ENCODE data around the gene POLR3F.
"Not testable (repeated sequence)": the region's sequence is repeated elsewhere in the genome, so short reads cannot be mapped to it uniquely, and the experiment has no call there.

Gene POLR3F, protein sequence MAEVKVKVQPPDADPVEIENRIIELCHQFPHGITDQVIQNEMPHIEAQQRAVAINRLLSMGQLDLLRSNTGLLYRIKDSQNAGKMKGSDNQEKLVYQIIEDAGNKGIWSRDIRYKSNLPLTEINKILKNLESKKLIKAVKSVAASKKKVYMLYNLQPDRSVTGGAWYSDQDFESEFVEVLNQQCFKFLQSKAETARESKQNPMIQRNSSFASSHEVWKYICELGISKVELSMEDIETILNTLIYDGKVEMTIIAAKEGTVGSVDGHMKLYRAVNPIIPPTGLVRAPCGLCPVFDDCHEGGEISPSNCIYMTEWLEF

DNA sequence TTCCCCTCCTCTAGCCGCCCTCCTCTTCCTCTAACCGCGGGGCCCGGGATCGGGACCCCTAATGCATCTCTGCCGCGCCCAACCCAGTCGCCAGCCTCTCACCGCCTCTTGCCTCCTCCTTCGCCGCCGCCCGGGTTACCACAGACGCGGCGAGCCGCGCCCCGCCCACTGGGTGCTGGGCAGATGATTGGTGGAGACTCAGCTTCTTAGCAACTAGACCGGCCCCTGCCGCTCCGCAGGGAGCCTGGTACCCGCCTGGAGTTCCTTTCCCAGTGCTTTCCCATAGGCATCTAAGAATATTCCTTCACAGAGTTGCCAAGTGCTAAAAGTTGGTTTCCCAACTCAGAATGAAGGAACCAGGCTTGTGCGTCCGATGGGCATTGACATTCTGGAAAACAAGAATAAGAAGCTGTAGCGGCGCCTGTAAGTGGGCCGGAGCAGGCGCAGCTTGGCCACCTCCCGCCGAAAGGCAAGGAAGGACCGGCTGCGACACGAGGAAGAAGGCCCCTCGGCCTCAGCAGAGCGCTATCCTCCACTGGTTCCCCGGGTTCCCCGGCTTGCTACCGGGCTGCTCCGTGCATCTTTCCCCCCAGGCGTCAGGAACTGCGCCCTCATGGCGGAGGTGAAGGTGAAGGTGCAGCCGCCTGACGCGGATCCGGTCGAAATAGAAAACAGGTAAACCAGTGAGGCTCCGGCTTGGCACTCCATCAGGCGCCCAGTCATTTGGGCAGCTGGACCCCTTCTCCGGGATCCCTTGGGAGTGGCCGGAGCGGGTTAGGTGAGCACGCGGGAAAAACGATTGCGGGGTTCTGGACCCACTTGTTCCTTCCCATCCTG is at the start of gene POLR3F, which contains the start of gene DZANK1:
Gene POLR3F (plus strand): TSS at position 497 of the 837 bp plus-strand sequence. CDS start 117 bp downstream, at position 614.
Gene DZANK1 (minus strand): TSS at position 137 of the 837 bp plus-strand sequence. CDS start 1,672 bp downstream, outside the sequence.
- peak; percentile 74 to 90 (median 82) for DNase-seq

DNA sequence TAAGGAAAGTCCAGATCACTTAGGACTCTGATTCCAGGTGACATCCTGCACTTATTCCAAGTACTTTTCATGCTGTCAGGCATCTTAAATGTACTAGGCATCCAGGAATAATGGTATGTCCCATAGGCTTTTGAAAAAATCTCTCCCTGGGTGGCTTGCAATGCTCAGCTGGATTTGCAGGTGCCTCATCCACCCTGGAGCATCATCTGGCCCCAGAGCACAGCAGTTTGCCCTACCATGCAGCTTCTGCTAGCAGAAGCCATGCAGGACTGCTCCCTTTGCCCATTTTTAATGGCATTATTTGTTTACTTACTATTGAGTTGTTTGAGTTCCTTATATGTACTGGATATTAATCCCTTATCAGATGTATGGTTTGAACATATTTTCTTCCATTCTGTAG is 45.6 kb upstream of the POLR3F start:
- DNase-seq = no peak

DNA sequence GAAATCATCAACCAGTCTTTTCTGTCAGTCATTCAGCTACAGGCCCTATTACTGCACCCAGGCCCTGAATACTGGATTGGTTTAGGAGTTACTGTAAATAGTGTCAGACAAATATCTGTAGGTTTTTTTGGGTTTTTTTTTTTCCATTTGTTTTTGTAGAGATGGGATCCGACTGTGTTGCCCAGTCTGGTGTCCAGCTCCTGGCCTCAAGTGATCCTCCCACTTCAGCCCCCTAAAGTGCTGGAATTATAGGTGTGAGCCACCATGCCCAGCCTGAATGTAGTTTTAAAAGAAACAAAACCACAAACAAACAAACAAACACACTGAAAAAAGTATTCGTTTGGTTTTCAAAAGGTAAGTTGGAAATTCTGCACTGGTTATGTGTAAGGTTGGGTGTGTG is 40.0 kb upstream of the POLR3F start:
- DNase-seq = no peak

DNA sequence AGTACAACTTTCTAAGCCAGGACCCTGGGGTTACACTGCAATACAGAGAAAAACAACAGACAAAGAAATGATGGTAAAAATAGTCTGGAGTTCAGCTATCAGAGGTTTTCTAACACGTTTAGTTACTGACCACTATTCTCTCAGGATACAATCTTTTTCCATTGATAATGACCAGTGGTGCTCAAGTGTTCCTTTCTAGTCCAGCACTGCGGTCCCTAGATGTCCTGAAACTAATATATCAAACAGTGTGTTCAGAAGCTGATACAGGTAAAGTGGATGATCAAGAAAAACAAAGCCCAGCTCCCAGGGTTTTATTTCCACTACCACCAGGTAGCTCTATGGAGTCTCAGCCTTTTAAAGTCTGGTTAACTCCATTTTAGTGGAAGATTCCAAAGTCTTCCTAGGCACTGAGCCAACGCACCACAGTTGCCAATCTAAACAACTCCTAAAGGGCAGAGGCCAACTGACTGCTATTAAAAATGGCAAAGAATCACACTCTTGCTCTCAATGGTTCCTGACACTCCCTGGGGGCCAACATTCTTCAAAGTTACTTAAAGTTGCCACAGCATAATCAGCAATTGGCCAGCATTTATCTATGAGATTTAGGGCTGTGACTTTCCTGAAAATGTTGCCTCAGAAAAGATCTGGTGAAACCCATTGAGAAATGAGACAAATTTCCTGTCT is 38.6 kb upstream of the POLR3F start:
- no peak for DNase-seq

DNA sequence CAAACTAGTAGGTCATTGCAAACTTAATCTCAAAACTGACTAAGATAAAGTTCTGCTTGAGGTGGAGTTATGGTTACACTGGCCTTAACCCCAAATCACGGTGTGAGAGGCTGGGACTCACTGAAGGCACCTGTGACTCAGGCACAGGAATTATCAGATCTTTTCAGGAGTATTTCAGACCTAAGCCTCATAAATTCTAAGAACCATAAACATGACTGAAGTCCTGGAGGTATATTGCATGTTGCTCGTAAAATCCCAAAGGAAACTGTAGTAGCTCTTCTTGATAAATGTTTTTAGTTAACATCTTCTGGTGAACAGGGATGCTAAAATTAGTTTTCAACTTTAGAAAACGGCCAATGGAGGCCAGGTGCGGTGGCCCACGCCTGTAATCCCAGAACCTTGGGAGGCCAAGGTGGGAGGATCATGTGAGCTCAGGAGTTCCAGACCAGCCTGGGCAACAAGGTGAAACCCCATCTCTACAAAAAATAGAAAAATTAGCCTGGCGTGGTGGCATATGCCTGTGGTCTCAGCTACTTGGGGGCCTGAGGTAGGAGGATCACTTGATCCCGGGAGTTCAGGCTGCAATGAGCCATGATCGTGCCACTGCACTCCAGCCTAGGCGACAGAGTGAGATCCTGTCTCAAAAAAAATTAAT is 36.9 kb upstream of the POLR3F start:
- no peak for DNase-seq

DNA sequence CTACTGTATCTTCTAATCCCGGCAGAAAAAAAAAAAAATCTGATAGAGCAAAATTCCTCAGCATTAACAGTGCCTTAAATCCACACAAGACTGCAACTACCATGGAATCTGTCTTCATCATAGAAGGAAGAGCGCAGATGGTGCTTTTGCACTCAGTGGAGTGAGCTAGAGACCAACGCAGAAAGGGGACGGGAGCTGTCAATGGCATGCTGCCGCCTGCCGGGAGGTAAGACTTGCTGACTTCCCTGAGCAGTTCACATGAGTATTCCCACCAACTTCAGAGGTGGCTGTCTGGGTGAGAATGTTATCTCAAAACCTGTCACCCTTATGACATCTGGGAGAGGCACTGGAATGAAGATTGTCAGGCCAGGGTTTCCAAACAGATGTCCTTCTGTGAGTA is 36.0 kb upstream of the POLR3F start:
- no peak for DNase-seq

DNA sequence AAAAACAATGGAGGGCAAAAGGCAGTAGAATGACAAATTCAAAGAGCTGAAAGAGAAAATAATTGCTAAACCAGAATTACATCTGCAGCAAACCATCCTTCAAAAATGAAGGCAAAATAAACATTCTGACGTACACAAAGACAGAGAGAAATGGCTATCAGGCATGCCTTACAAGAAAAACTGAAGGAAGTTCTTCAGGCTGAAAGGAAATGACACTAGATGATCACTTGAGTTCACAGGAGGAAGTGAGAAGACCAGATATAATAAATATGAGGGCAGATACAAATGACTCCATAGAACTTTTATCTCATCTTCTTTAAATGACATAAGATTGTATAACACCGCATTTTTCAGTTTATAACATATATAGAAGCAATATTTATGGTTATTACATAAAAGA is 30.3 kb upstream of the POLR3F start:
- DNase-seq = no peak

DNA sequence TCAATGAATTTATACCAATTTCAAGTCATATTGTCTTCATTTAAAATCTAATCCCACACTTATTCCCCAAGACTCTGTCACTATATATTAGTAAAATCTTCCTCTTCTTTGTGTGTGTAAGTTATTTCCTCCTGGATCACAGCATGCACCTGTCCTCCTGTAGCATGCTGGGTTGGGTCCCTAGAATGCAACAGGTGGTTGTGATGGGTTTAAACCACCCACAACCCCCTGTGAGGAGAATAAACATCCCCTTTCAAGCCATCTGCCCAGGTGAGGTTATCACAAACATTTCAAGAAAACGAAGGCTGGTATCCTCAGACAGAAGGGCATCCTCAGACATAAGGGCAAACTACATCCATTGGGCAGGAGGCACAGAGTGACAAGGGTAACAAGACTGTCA is 26.8 kb upstream of the POLR3F start:
- no peak for DNase-seq

DNA sequence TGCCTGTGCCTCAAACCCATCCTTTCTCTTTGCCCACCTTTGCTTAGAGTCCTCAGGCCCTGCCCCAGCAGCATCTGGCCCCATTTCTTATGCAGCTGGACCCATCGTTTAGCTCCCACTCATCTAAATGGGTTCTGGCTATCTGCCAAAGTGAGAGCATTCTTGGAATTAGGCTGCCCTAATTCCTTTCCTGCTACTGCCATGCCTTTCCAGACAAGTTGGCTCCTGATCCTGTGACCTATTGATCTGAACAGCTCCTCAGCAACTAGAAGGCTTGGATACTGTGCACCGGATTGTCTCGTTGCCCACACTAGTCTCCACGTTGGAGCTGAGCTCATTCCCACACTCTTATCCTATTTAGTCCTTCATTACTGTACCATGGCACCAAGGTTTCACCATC is 23.3 kb upstream of the POLR3F start:
- DNase-seq = no peak

DNA sequence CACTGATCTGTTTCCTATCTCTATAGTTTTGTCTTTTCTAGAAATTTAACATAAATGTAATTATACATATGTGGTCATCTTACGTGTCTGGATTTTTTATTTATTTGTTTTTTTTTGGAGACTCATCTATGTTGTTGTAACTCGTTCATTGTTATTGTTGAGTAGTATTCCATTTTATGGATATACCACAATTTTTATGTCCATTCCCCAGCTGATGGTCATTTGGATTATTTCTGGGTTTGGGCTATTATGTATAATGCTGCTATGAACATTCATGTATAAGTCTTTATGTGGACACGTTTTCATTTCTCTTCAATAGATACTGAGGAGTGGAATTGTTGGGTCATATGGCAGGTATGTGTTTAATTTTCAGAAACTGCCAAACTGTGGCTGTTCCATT is 10.6 kb upstream of the POLR3F start:
- no peak for DNase-seq

DNA sequence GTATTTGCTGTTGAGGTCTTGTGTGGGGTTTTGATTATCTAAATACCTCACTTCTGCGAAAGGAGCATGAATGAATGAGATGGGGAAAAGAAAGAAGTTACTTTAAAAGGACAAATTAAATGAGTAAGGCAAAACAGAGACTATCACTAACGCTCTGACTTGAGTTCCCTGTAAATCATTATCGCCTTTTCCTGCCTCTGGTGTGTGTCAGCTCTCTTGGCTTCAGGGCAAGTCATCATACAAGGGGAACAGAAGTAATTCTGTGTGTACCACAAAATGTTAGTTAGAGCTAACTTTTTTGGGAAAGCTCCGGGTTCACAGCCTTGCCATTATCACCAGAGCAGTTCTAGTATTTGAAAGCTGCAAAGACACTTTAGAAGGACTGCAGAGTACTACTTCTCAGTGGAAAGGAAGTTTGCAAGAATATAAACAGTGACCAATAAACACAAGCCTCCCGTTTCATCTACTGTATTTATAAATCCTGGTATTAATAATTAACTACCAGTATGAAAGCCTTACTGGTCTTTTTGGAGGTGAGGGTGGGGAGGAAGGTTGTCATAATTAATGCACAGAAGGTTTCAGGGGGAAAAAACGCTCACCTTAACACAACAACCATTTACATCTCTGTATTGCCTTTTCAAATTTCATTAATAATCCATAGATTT is 1.5 kb upstream of the POLR3F start:
- no peak for DNase-seq

DNA sequence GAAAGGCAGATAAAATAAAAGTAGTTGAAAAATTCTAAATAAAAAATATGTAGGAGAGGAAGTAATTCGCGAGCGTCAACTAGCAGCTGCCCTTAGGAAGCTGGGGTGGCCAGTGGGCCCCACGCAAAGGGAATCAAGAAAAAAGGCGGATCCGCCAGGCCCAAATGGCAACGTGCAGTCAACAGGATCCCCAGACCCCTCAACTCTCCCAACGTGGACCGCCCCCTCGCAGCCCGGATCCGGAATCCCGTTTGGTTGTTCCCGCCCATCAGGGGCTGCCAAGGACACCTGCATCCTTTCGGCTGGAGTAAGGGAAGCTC is 656 bp upstream of the POLR3F start:
- no peak for DNase-seq

DNA sequence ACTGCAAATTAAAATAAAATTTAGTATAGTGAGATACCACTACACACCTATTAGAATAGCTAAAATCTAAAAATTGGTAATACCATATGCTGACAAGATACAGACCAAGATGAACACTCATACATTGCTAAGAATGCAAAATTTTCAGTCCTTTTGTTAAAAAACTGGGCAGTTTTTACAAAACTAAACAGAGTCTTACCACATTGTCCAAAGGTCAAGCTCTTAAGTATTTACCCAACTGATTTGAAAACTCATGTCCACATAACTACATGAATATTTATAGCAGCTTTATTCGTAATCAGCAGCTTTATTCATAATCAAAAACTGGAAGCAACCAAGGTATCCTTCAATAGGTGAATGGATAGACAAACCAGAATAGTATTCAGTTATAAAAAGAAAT is 10.0 kb downstream of the POLR3F start:
- no peak for DNase-seq

DNA sequence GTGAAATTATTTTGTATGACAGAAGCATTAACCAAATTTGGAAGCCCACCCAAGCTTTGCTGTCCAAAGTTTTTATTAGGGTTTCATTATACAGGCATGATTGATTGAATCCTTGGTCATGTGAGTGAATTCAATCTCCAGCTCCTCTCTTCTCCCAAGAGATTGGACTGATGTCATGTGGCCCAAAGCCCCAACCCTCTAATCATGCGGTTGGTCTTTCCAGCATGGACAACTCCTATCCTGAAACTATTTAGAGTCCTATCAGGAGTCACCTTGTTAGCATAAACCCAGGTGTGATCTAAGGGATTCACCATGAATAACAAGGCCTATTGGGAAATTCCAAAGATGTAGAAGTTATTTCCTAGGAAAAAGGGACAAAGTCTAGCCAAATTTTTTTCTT is 10.6 kb downstream of the POLR3F start:
- no peak for DNase-seq

DNA sequence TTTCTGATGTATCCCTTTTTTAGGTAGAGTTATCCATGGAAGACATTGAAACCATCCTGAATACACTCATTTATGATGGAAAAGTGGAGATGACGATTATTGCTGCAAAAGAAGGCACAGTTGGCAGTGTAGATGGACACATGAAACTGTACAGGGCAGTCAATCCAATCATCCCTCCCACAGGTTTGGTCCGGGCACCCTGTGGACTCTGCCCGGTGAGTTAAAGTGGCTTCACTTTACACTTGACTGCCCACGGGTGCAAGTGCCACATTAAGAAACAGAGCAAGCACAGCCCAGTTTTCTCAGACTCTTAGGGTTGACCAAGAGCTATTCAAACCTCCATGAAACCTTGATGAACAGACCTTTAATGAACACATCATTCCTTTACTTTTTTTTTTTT is 14.4 kb downstream of the POLR3F start:
- DNase-seq = no peak

DNA sequence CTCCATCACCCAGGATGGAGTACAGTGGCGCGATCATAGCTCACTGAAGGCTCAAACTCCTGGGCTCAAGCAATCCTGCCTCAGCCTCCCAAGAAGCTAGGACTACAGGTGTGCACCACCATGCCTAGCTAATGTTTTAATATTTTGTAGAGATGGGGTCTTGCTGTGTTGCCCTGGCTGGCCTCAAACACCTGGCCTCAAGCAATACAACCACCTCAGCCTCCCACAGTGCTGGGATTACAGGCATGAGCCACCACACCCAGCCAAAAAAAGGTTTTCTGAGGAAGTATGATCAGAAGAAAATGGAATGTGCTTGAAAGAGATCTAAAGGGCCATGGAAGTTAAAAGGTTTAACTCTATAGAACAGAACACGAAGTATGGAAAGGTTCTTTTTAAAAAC is 21.1 kb downstream of the POLR3F start:
- no peak for DNase-seq

DNA sequence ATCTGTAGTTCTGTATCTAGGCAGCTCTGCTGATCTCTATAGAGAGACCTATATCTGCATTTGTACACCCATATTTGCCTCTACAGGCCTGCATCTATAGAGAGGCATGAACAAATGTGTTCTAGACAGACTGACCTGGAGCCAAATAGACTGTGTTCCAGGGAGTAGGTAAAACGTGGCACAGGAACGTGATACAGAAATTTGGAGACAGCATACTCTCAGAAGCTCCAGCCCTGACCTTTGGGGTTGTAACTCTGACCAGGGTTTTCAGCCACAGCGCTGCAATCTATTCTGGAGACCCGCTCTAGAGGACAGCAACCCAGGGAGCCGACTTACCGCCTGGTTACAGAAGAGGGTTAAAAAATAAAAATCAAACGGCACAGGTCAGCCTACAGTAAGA is 28.9 kb downstream of the POLR3F start:
- no peak for DNase-seq

DNA sequence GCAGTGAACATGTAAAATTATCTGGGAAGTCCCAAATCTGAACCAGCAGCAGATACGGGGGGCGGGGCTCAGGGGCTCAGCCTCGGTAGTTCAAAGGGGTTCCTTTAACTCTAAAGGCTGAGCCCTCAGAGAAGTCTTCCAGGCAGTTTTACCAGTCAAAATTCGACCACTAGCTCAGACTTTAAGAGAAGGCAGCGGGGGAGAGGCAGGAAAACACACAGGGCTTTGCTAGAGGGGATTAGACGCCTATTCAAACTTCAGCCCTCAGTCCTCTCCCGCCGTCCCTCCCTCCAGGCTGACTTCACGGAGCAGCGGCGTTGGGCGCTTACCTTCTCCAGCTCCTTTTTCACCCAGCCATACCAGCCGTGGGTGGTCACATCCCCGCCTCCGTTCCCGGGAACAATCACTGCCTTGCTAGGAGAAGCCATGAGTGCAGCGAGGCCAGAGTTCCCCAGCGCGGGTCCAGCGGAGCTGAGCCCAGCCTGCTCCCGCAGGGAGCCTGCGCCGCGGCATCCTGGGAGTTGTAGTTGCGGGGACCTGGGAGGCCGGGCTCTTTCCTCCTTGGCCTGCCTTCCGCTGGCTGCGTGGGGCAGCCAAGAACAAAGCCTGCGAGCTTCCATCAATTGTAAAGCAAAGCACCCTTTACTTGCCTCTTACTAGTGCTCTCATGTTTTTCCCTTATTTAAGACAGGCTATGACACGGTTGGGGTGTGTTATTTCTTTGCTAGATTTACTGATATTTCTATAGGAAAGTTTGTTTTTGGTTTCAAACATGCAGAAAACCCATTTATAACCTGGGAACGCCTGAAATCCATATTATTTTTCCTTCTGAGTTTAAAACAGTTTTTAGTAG is 29.8 kb downstream of the POLR3F start, which contains the start of gene RBBP9:
Gene RBBP9 (minus strand): TSS at position 486 of the 853 bp plus-strand sequence. CDS start 58 bp downstream, at position 428.
- DNase-seq = peak; percentile 15 to 59 (median 38)

DNA sequence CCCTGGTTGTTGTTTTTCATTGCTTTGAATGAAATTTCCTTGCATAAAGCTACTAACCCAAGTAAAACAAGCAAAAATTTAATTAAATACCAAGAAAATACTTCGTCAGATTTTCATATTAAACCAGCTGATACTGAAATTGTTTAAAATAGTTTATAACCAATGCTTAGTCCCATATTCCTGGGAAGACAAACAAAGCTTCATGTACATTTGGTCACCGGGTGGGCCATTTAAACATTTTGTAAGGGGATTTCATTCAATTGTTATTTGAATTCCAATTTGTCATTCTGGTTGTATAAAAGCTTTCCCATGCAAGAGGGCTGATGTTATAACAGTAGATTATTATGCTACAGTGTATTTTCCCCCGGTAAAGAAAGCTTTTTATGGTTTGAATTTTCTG is 30.4 kb downstream of the POLR3F start:
- no peak for DNase-seq

DNA sequence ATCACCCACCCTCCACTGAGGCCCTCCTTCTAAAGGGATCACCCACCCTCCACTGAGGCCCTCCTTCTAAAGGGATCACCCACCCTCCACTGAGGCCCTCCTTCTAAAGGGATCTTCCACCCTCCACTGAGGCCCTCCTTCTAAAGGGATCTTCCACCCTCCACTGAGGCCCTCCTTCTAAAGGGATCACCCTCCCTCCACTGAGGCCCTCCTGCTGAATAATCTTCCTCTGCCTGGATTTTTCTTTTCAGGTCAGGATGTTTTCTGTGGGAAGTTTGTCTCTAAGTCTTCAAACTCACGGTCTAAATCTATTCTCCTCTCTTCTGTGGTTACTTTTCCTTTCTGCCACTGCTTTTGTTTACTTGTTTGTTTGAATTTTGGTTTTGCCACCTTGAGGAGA is 34.5 kb downstream of the POLR3F start:
- DNase-seq = not testable (repeated sequence)

DNA sequence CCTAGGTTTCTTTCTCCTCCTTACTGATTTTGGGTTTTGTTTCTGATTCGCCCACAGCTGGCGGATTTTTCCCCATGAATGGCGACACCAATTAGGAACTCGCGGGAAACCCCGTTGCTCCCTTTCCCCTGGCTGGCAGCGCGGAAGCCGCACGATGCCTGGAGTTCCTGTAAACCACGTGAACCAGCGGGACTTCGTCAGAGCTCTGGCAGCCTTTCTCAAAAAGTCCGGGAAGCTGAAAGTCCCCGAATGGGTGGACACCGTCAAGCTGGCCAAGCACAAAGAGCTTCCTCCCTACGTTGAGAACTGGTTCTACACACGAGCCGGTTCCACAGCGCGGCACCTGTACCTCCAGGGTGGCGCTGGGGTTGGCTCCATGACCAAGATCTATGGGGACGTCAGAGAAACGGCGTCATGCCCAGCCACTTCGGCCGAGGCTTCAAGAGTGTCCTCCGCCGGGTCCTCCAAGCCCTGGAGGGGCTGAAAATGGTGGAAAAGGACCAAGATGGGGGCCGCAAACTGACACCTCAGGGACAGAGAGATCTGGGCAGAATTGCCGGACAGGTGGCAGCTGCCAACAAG is 37.4 kb downstream of the POLR3F start:
- DNase-seq = no peak

Data from activated naive CD4-positive, alpha-beta T cell (primary cell).